B cell (primary cell): ENCODE data around the gene KRT35. TPM values are rescaled to one million over a fixed set of nuclear protein-coding genes. Genes with fewer than 3 reads are reported as not detected.

Experiments used
- ATAC-seq: fragments of 200-7000 bp; cut with Tn5 transposase; one replicate; pipeline ENCODE4 v1.10.0; 2021; ENCODE audit warnings: low read depth, mild to moderate bottlenecking, moderate number of reproducible peaks, moderate library complexity
- CTCF ChIA-PET: fragments of 350-600 bp; sonication (Branson Sonifier 250); formaldehyde crosslinking; loops from one replicate; lab custom pipeline; 2021; ENCODE audit warnings: antibody characterized with exemption, inconsistent platforms; lab: Charles Lee
- POLR2A ChIA-PET: fragments of 350-600 bp; sonication (Branson Sonifier 250); formaldehyde crosslinking; loops from one replicate; lab custom pipeline; 2021; ENCODE audit warnings: antibody characterized with exemption; lab: Charles Lee
- DNase-seq: peaks from one replicate; pipeline ENCODE4 v3.0.0; 2013
- H2AFZ ChIP-seq: 2 replicates; pipeline ENCODE4 v1.6.1; 2012; ENCODE audit warnings: mild to moderate bottlenecking, low read depth, low read length; ENCODE audit not compliant: insufficient read depth, poor library complexity, severe bottlenecking
- H3K27ac ChIP-seq, 2 donors: 1 replicate in 1 of 2; 2 replicates in 1 of 2; pipeline ENCODE4 v1.5.1; 2012 to 2013; ENCODE audit warnings: low read length in 2 of 2, mild to moderate bottlenecking in 2 of 2, moderate library complexity in 1 of 2
- H3K27me3 ChIP-seq, 4 experiments: fragments of 200-600 bp in 1 of 4; sonication (generic) in 1 of 4; replicated peaks in 1 of 4; 1 replicate in 2 of 4; 2 replicates in 2 of 4; pipeline versions ENCODE4 v1.6.1 to v1.7.0; 2013 to 2016; ENCODE audit warnings: low read length in 3 of 4, mild to moderate bottlenecking in 2 of 4, mixed read lengths in 1 of 4, moderate library complexity in 1 of 4; ENCODE audit not compliant: insufficient read depth in 4 of 4, control insufficient read depth in 3 of 4; ENCODE audit errors: control extremely low read depth in 1 of 4
- H3K36me3 ChIP-seq, 2 experiments: replicated peaks in 1 of 2; 1 replicate in 1 of 2; 2 replicates in 1 of 2; pipeline versions ENCODE4 v1.6.1 to v1.7.1; 2013; ENCODE audit warnings: low read length in 1 of 2; ENCODE audit not compliant: insufficient read depth in 2 of 2, control insufficient read depth in 1 of 2; ENCODE audit errors: control extremely low read depth in 1 of 2, extremely low read depth in 1 of 2
- H3K4me1 ChIP-seq, 2 donors: fragments of 200-600 bp in 1 of 2; sonication (generic) in 1 of 2; 1 replicate in 1 of 2; 2 replicates in 1 of 2; pipeline versions ENCODE4 v1.5.1 to v1.6.1; 2013 to 2017; ENCODE audit warnings: low read length in 2 of 2; ENCODE audit not compliant: control insufficient read depth in 2 of 2, insufficient read depth in 2 of 2
- H3K4me2 ChIP-seq: replicated peaks from 2 replicates; pipeline ENCODE3; 2012; ENCODE audit warnings: mild to moderate bottlenecking, low read depth, low read length; ENCODE audit not compliant: poor library complexity, severe bottlenecking
- H3K4me3 ChIP-seq, 5 experiments: fragments of 200-600 bp in 1 of 5; sonication (generic) in 1 of 5; 1 replicate in 3 of 5; 2 replicates in 2 of 5; pipeline versions ENCODE4 v1.5.1 to v1.7.0; 2011 to 2016; ENCODE audit warnings: low read length in 4 of 5, mild to moderate bottlenecking in 4 of 5, low read depth in 2 of 5, control low read depth in 1 of 5, moderate library complexity in 1 of 5; ENCODE audit not compliant: insufficient read depth in 1 of 5; ENCODE audit errors: control extremely low read depth in 1 of 5, extremely low read depth in 1 of 5
- H3K79me2 ChIP-seq: fragments of 200-600 bp; sonication (generic); one replicate; pipeline ENCODE4 v1.6.0; 2016; ENCODE audit warnings: low read length; ENCODE audit not compliant: control insufficient read depth, insufficient read depth
- H3K9ac ChIP-seq: fragments of 200-600 bp; sonication (generic); 2 replicates; pipeline ENCODE4 v1.6.1; 2017; ENCODE audit warnings: mild to moderate bottlenecking, low read length, moderate library complexity
- H3K9me3 ChIP-seq, 3 donors: one replicate each; pipeline versions ENCODE4 v1.6.1 to v1.7.1; 2013; ENCODE audit warnings: low read length in 2 of 3; ENCODE audit not compliant: control insufficient read depth in 2 of 3, insufficient read depth in 1 of 3; ENCODE audit errors: control extremely low read depth in 1 of 3
- H4K20me1 ChIP-seq: 2 replicates; pipeline ENCODE4 v1.6.0; 2012; ENCODE audit warnings: mild to moderate bottlenecking, low read length; ENCODE audit not compliant: insufficient read depth, control insufficient read depth, poor library complexity, severe bottlenecking
- H3K27ac Mint-ChIP-seq: one replicate; pipeline ENCODE4 v1.8.0; 2021; ENCODE audit warnings: mixed read lengths
- H3K27me3 Mint-ChIP-seq: one replicate; pipeline ENCODE4 v1.8.0; 2021; ENCODE audit warnings: mixed read lengths
- H3K4me1 Mint-ChIP-seq: one replicate; pipeline ENCODE4 v1.8.0; 2021; ENCODE audit warnings: mixed read lengths
- H3K4me3 Mint-ChIP-seq: one replicate; pipeline ENCODE4 v1.8.0; 2021; ENCODE audit warnings: mixed read lengths
- H3K9me3 Mint-ChIP-seq: one replicate; pipeline ENCODE4 v1.8.0; 2022; ENCODE audit warnings: mixed read lengths; ENCODE audit not compliant: insufficient read depth
- CTCF ChIP-seq: fragments of 200-600 bp; IDR thresholded peaks from one replicate; pipeline ENCODE4 v1.8.0; 2022; ENCODE audit warnings: antibody characterized with exemption, mild to moderate bottlenecking
- EZH2 ChIP-seq: IDR thresholded peaks from 2 replicates; pipeline ENCODE4 v1.6.1; 2012; ENCODE audit warnings: borderline replicate concordance, low read depth, mild to moderate bottlenecking, moderate library complexity, low read length; ENCODE audit not compliant: insufficient read depth, poor library complexity, severe bottlenecking
- WGBS: methylation state at CpG from one replicate; pipeline ENCODE4 v1.1.5; 2013; ENCODE audit warnings: missing lambda C conversion rate; ENCODE audit not compliant: insufficient coverage; 5-methylcytosine and 5-hydroxymethylcytosine counted together
- intact Hi-C: fragments of 100-400 bp; cut with micrococcal nuclease; formaldehyde crosslinking; loops from one replicate; pipeline ENCODE4 v1.10.0; 2022
- polyA plus RNA-seq: library from polyadenylated mRNA; depleted of rRNA; stranded (reverse); fragments of >200 nt; gene quantifications from 2 replicates; pipeline ENCODE4 v1.2.3, GENCODE V29; 2012
- total RNA-seq, 2 donors: library from RNA; stranded (reverse); fragments of 120-200 nt in 1 of 2; gene quantifications; 1 replicate in 1 of 2; 2 replicates in 1 of 2; pipeline versions ENCODE4 v1.2.3 to v1.2.4, GENCODE V29; 2013 to 2022

KRT35 gene
- total and polyA plus RNA-seq, 2 donors (not counting 1 experiment from before 2014, with no cell fraction given): not detected

- peaks cover 0 to 12% (median 0%) of the 10 kb centered on the region in 3 donors for H3K9me3 ChIP-seq
- no peak overlapping the region for H3K27ac ChIP-seq
- H3K79me2 ChIP-seq: no peaks in the 10 kb centered on the region
- no peak overlapping the region for H2AFZ ChIP-seq
- intact Hi-C loops: no loop called here
- CTCF ChIA-PET: no interaction called here
- ATAC-seq: no peak
- H3K4me3 Mint-ChIP-seq: no peak overlapping the region
- H3K4me2 ChIP-seq: no peak overlapping the region
- no peaks in the 10 kb centered on the region for H3K9me3 Mint-ChIP-seq
- WGBS: 63% methylated on average over 4 of the region's 4 CpGs
- H3K4me1 ChIP-seq: peaks cover 0 to 11% of the 10 kb centered on the region in 2 donors
- POLR2A ChIA-PET: no interaction called here
- no peak overlapping the region for H3K27ac Mint-ChIP-seq
- no peak overlapping the region for H3K9ac ChIP-seq
- no peaks in the 10 kb centered on the region for H4K20me1 ChIP-seq
- no peaks in the 10 kb centered on the region for H3K27me3 ChIP-seq
- TF ChIP-seq EZH2 (no peak), CTCF (no peak)
- no peaks in the 10 kb centered on the region for H3K36me3 ChIP-seq
- no peak overlapping the region for H3K4me3 ChIP-seq
- DNase-seq: no peak
- H3K4me1 Mint-ChIP-seq: peaks cover 4% of the 10 kb centered on the region
- H3K27me3 Mint-ChIP-seq: peaks cover 28% of the 10 kb centered on the region
Observed at GRCh38 chr17:41492771-41493170, 11.8 kb upstream of the KRT35 start.

GRCh38 chr17:41492351-41492750 lies 11.4 kb upstream of the KRT35 start:
- H3K9me3 ChIP-seq: peaks cover 0 to 8% (median 0%) of the 10 kb centered on the region in 3 donors
- intact Hi-C loops: no loop called here
- H3K27me3 ChIP-seq: peaks cover 0 to 1% (median 0%) of the 10 kb centered on the region in 4 experiments
- Mint-ChIP-seq H3K4me1 (peaks cover 4% of the 10 kb centered on the region), H3K27ac (no peak overlapping the region), H3K27me3 (peaks cover 30% of the 10 kb centered on the region), H3K9me3 (no peaks in the 10 kb centered on the region), H3K4me3 (no peak overlapping the region)
- no peak for DNase-seq
- no peak overlapping the region for H2AFZ ChIP-seq
- no CpG with 5 or more reads among the region's 6 CpGs for WGBS
- peaks cover 0 to 8% of the 10 kb centered on the region in 2 donors for H3K4me1 ChIP-seq
- no peaks in the 10 kb centered on the region for H4K20me1 ChIP-seq
- no peak overlapping the region for H3K27ac ChIP-seq
- no peak overlapping the region for H3K9ac ChIP-seq
- TF ChIP-seq EZH2: no peak
- TF ChIP-seq CTCF: no peak
- ATAC-seq: no peak
- no peak overlapping the region for H3K4me2 ChIP-seq
- H3K36me3 ChIP-seq: no peaks in the 10 kb centered on the region
- no peaks in the 10 kb centered on the region for H3K79me2 ChIP-seq
- CTCF ChIA-PET: no interaction called here
- H3K4me3 ChIP-seq: no peak overlapping the region
- POLR2A ChIA-PET: no interaction called here
